Right lung (tissue), 5 donors: ENCODE data around the gene SMYD3. TPM values are rescaled to one million over a fixed set of nuclear protein-coding genes. Genes with fewer than 3 reads are reported as not detected.

Experiments
- DNase-seq, 2 donors: peaks; one replicate each; pipeline ENCODE4 v3.0.0-alpha.2; 2013
- polyA plus RNA-seq, 5 donors: library from polyadenylated mRNA; unstranded; fragments of 120-200 nt; gene quantifications; one replicate each; pipeline versions ENCODE4 v1.2.1 to v1.2.3, GENCODE V29; 2013; ENCODE audit warnings: inconsistent platforms in 1 of 5, low replicate concordance in 1 of 5; ENCODE audit not compliant: insufficient read length in 5 of 5, insufficient read depth in 1 of 5

The SMYD3 gene
- polyA plus RNA-seq, 5 donors = 20.9 to 28.5 (median 24.4) TPM

- no peak for DNase-seq
Observed at GRCh38 chr1:246518456-246519205, 11.6 kb upstream of the SMYD3 start.

GRCh38 chr1:246517391-246517790, 10.3 kb upstream of the SMYD3 start:
- no peak for DNase-seq

- DNase-seq = no peak
Observed at GRCh38 chr1:246516126-246516525, 9.0 kb upstream of the SMYD3 start.

DNA sequence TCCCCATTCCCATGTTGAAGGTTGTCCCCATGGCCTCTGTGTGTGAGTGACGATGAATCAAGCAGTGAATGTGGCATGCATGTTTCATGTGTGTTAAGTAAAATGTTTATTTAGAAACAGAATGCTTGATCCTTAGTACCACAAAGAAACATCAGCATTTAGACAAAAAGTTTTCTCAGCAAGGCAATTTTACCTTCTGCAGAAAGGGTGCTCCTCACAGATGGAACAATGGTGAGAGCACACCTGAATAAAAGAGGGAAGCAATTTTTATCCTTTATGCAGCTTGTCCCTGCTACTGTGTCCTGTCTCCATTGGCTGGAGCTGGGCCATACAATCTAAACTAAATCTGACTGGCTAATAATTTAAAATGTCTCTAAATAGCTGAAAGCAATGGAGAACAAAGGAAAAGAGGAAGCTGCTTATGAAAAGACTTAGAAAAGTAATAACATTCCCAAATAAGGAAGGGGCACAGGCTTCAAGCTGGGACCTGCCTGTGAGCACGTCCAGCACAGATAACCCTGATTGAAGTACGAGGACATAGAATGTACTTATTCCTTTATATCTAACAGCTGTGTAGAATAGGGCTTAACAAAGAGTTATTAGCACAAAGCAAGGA, 8.4 kb upstream of the SMYD3 start:
- DNase-seq = no peak

DNA sequence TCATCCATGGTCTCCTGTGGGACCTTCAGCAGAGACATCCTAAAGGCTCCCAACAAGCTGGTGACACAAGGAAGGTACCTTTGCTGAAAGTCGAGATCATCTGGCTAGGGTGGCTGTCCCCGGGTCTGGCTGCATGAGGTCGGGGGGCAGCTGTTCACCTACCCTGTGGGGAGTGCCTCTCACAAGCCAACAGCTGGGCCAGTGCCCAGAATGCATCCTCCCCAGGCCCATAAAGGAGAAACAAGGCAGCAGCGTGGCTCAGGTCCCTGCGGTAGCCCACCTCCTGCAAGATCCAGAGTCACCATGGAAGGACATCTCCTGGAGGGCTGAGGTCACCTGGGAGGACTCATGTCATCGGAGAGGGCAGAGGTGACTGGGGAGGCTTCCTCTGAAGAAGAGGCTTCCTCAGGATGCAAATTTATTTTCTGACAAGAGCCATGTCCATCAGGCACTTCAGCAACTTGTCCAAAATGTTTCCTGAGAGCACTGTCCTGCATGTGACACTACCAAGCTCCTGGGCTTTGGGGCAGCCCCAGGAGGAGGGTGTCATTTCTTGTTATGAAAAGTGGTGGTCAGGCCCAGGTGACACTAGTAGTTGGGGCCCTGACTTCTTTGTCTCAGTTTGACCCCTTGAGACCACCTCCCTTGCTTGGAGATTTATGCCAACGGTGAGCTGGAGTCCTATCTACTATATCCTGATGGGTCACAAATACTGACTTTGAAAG, 6.7 kb upstream of the SMYD3 start:
- no peak for DNase-seq

- DNase-seq = no peak
Observed at GRCh38 chr1:246513041-246513440, 6.0 kb upstream of the SMYD3 start.

DNA sequence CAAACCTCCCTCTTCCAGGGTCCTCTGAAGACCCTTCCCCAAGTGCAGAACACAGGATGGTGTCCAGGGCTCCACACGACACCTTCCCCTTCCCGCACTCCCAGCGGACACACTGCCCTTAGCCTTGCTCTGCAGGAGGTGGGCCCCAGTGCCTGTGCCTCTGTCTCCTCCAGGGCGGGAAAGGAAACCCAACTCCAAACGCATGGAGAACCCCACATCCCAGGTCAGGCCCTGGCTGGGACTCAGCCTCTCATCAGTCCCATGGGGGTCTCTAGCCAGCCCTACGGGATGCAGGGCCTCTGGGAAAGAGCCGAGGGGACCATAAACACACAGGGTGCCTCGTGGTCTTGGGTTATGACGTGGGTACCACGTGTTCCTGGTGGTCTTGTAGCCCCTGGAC, 5.6 kb upstream of the SMYD3 start:
- DNase-seq = no peak

- no peak for DNase-seq
Observed at GRCh38 chr1:246512230-246512629, 5.2 kb upstream of the SMYD3 start.

DNA sequence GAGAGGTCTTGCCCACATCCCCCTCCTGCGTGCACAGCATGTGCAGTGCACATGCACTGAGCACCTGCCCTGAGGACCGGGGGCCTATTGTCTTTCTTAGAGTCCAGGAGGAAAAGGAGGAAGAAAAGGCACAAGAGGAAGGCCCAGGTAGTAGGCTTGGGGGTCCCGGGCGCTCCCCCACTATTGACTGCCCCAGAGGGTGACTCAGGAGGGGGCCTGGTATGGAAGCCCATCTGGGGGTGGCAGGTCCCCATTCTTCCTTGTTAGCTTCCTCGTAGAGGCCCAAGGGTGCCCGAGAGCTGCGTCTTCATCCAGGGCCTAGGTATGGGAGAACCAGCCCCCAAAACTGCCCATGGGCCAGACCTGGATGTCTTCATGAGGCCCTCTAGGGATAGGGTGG, 4.1 kb upstream of the SMYD3 start:
- no peak for DNase-seq

GRCh38 chr1:246510147-246511030, 3.3 kb upstream of the SMYD3 start:
- DNase-seq = no peak

- no peak for DNase-seq
Observed at GRCh38 chr1:246508897-246509688, 2.0 kb upstream of the SMYD3 start.

- no peak for DNase-seq
Observed at GRCh38 chr1:246506367-246506673, 759 bp downstream of the SMYD3 start.

GRCh38 chr1:246503341-246503740, 3.7 kb downstream of the SMYD3 start:
- DNase-seq = no peak

- DNase-seq = peak in 1 of 2 donors; percentile 46
Observed at GRCh38 chr1:246497331-246497915, 9.7 kb downstream of the SMYD3 start.

DNA sequence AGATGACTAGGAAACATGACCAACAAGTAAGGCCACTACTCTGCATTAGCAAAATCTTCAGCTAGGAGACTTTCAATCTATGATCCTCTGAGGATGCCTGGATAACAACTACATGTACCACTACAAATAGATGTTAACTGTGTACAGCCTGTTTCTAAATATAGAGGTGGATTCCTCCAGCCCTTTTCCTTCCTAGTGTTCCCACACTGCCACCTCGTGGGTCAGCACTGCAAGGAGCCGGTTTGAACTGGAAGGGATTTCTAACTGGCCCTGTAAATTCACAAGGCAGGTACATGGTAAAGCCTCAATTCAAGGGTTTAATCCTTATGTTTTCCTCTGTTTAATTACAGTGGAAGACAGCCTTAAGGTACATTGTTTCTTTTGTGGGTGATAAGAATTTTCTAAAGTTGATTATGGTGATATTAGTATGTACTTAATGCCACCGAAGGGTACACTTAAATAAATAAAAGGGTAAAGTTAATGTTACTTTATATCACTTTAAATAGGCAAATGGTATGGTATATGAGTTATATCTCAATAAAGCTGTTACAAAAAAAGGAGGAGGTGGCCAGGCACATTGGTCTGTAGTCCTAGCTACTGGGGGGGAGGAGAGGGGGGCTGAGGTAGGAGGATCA, 14.4 kb downstream of the SMYD3 start:
- DNase-seq = peak; percentile 55 to 63

GRCh38 chr1:246491551-246492053, 15.5 kb downstream of the SMYD3 start:
- no peak for DNase-seq

- DNase-seq = no peak
Observed at GRCh38 chr1:246488674-246489073, 18.4 kb downstream of the SMYD3 start.

DNA sequence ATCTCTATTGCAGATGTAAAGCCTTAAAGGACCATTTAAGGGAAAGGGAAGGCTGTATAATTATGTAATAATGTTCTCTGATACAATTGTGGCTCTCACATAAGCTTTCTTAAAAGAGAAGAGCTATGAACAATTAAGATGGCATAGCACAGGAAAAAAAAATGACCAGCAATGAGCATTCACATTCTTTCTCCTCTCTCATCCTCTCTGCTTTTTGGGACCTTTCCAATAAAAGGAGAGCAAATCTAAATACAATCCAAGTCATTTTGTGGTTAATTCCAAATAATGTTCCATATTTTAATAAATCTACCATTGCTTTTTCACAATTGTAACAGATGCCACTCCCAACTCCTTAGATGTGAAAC, 23.5 kb downstream of the SMYD3 start:
- DNase-seq = no peak

DNA sequence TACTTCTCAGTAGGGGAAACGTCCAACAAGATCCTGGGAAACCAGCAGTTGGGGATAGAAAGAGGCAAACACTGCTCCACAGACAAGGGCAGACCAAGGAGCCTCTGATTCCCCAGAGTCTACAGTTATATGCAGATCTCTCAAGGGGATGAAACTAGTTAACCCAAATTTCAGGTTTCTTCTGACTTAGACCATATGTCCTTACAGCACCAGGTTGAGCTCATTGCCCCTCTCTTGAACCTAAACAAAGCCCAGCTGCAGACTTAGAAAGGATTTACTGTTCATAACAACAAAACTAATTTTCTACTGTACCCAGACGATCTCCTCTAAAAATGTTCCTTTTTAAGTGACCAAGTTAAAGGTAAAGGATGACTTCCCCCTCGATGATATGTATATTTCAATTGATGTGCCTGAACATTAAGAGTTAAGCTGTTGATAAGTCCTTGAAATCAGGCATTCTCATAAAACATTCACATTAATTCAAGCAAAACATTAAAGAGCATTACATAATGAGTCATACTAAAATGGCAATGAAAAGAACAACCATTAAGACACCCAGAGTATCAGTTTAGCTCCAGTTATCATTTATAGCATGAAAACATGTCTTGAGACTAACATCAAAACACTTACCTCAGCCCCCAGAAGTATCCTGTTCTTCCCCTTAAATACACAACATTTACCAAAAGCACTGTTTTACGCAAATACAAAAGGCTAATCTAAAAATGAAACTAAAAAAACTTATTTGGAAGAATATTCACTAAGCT, 24.1 kb downstream of the SMYD3 start:
- no peak for DNase-seq
